Aorta (tissue), 5 donors: Measurements from ENCODE around the gene DHX58. TPM values are rescaled to one million over a fixed set of nuclear protein-coding genes. Genes with fewer than 3 reads are reported as not detected.
"Not testable (repeated sequence)": the region's sequence is repeated elsewhere in the genome, so short reads cannot be mapped to it uniquely, and the experiment has no call there.

ENCODE experiments used
- ATAC-seq: fragments of 200-7000 bp; cut with Tn5 transposase; one replicate; pipeline ENCODE4 v1.9.1; 2022; ENCODE audit warnings: moderate library complexity; ENCODE audit not compliant: low FRiP score
- DNase-seq, 2 donors: peaks; one replicate each; pipeline ENCODE4 v3.0.0-alpha.2; 2020
- H3K27ac ChIP-seq, 2 donors: one replicate each; pipeline ENCODE4 v1.5.1; 2013; ENCODE audit warnings: low read length in 2 of 2, mild to moderate bottlenecking in 2 of 2, moderate library complexity in 2 of 2, control low read depth in 1 of 2, inconsistent platforms in 1 of 2, low read depth in 1 of 2
- H3K27me3 ChIP-seq, 2 donors: one replicate each; pipeline ENCODE4 v1.6.1; 2013; ENCODE audit warnings: control low read depth in 1 of 2, low read length in 1 of 2, mild to moderate bottlenecking in 1 of 2, moderate library complexity in 1 of 2; ENCODE audit not compliant: insufficient read depth in 2 of 2, control insufficient read depth in 1 of 2
- H3K36me3 ChIP-seq, 2 donors: one replicate each; pipeline ENCODE4 v1.6.1; 2013; ENCODE audit warnings: control low read depth in 1 of 2, low read length in 1 of 2, mild to moderate bottlenecking in 1 of 2; ENCODE audit not compliant: insufficient read depth in 2 of 2, control insufficient read depth in 1 of 2
- H3K4me1 ChIP-seq, 2 donors: one replicate each; pipeline ENCODE4 v1.6.1; 2013; ENCODE audit warnings: low read length in 2 of 2, control low read depth in 1 of 2, mild to moderate bottlenecking in 1 of 2, moderate library complexity in 1 of 2; ENCODE audit not compliant: insufficient read depth in 2 of 2, control insufficient read depth in 1 of 2
- H3K4me3 ChIP-seq, 2 donors: one replicate each; pipeline ENCODE4 v1.5.1; 2013; ENCODE audit warnings: low read length in 2 of 2, control low read depth in 1 of 2, mild to moderate bottlenecking in 1 of 2
- H3K9me3 ChIP-seq: one replicate; pipeline ENCODE4 v1.6.1; 2013; ENCODE audit warnings: mild to moderate bottlenecking, low read length; ENCODE audit not compliant: control insufficient read depth
- WGBS, 2 donors: extraction: QIAGEN DNeasy Blood & Tissue Kit; methylation state at CpG; one replicate each; pipeline ENCODE4 v1.1.7; 2013; 5-methylcytosine and 5-hydroxymethylcytosine counted together
- intact Hi-C, 2 donors: fragments of 100-400 bp; cut with DNase I; formaldehyde crosslinking; loops; one replicate each; pipeline versions ENCODE4 v1.14.2 to v1.15.0; 2022
- long read RNA-seq, 2 donors: library from polyadenylated mRNA; unstranded; transcript quantifications; one replicate each; pipeline ENCODE4 v2.0.0, GENCODE V29; 2020 to 2021
- polyA plus RNA-seq, 2 donors: library from polyadenylated mRNA; stranded (reverse); fragments of 200-250 nt; gene quantifications; one replicate each; pipeline ENCODE4 v1.2.3, GENCODE V29; 2013
- total RNA-seq, 2 donors: library from RNA; stranded (reverse); fragmentation: NEBNext Ultra II Directional; extraction: Animal tissue kit (Norgen Biotek cat#: 25700); gene quantifications; one replicate each; pipeline ENCODE4 v1.2.1, GENCODE V29; 2021
- donor health status: healthy with polysubstance abuse.
- donor health status: Bipolar disorder and iron deficiency.
- donor health status: DM: no; HTN: no; CAD: no.
- donor health status: DM: no; HTN: no; CAD: no.
- donor health status: DM: yes; HTN: yes; CAD: no.

DHX58 gene
- 10 to 100 TPM; 11.6 to 24.5 TPM for total RNA-seq
- 10 to 100 TPM in 1 of 2 donors, 1 to 10 TPM in 1; 3.6 to 45.5 TPM for polyA plus RNA-seq
- long read RNA-seq, donor 1, transcript DHX58-201 (14 exons, 2,617 nt) = major isoform, 13 of 35 reads
- long read RNA-seq, donor 1, partial matches to known transcripts = 9 of 35 reads
- long read RNA-seq, donor 1, other reads (novel, unspliced or antisense) = 13 of 35 reads
- long read RNA-seq, donor 2, partial matches to known transcripts = 3 of 8 reads
- long read RNA-seq, donor 2, other reads (novel, unspliced or antisense) = 3 of 8 reads

- WGBS, 2 donors = 3% methylated on average over 10 of the region's 10 CpGs
- intact Hi-C loops = loop anchor here in 1 of 2 donors (5.0 kb wide), 1 partner anchor 145 kb away; the partner anchor contains the start of gene CNP
- H3K36me3 ChIP-seq = no peaks in the 10 kb centered on the region
- ATAC-seq = peak; percentile 90
- no peaks in the 10 kb centered on the region for H3K27me3 ChIP-seq
- peak within 1 kb of the TSS; percentile 44 to 56 for H3K4me3 ChIP-seq
- peak in 1 of 2 donors; percentile 83 for DNase-seq
- no peaks in the 10 kb centered on the region for H3K4me1 ChIP-seq
- H3K27ac ChIP-seq = peak within 1 kb of the TSS; percentile 61 to 87
- no peaks in the 10 kb centered on the region for H3K9me3 ChIP-seq
These were observed at the start of gene DHX58 for GRCh38 chr17:42112552-42113176. DHX58 (minus strand) TSS chr17:42112714; CDS start chr17:42111892, 822 bp downstream.

- ATAC-seq (no peak), DNase-seq (no peak)
- Histone ChIP-seq H3K4me3 (no peak overlapping the region), H3K27me3 (no peaks in the 10 kb centered on the region), H3K36me3 (no peaks in the 10 kb centered on the region), H3K9me3 (no peaks in the 10 kb centered on the region), H3K27ac (no peak overlapping the region), H3K4me1 (no peaks in the 10 kb centered on the region)
- WGBS, 2 donors = 88 to 92% methylated on average over 7 of the region's 7 CpGs
- intact Hi-C loops = no loop called here
These were observed 48.0 kb upstream of the DHX58 start for GRCh38 chr17:42160531-42160910.

- ATAC-seq = no peak
- no peak for DNase-seq
- intact Hi-C loops = no loop called here
These were observed 47.4 kb upstream of the DHX58 start for GRCh38 chr17:42159796-42160530.

GRCh38 chr17:42155614-42156045 is 43.1 kb upstream of the DHX58 start:
- ATAC-seq (no peak), DNase-seq (no peak)
- Histone ChIP-seq H3K27me3 (no peaks in the 10 kb centered on the region), H3K4me3 (no peak overlapping the region), H3K36me3 (no peaks in the 10 kb centered on the region), H3K27ac (no peak overlapping the region), H3K4me1 (no peaks in the 10 kb centered on the region), H3K9me3 (no peaks in the 10 kb centered on the region)
- WGBS, 2 donors = 29 to 33% methylated on average over 17 of the region's 17 CpGs
- intact Hi-C loops = loop anchor here in 1 of 2 donors (2.0 kb wide), 1 partner anchor 189 kb away; the partner anchor contains the start of gene CNP

More at GRCh38 chr17:42159796-42160530, 47.4 kb upstream of the DHX58 start:
- no peaks in the 10 kb centered on the region for H3K4me1 ChIP-seq
- no peaks in the 10 kb centered on the region for H3K27me3 ChIP-seq
- H3K27ac ChIP-seq = no peak overlapping the region
- no peak overlapping the region for H3K4me3 ChIP-seq
- no peaks in the 10 kb centered on the region for H3K36me3 ChIP-seq
- 72 to 73% methylated on average over 14 of the region's 14 CpGs for WGBS, 2 donors
- H3K9me3 ChIP-seq = no peaks in the 10 kb centered on the region

GRCh38 chr17:42153919-42154742 is 41.6 kb upstream of the DHX58 start:
- WGBS, 2 donors = 5 to 6% methylated on average over 15 of the region's 15 CpGs
- H3K9me3 ChIP-seq = no peaks in the 10 kb centered on the region

GRCh38 chr17:42146911-42147607 is 34.5 kb upstream of the DHX58 start:
- intact Hi-C loops = no loop called here
- no peak overlapping the region for H3K27ac ChIP-seq
- no peaks in the 10 kb centered on the region for H3K9me3 ChIP-seq
- H3K27me3 ChIP-seq = no peaks in the 10 kb centered on the region
- 89 to 91% methylated on average over 13 of the region's 13 CpGs for WGBS, 2 donors
- H3K4me3 ChIP-seq = no peak overlapping the region
- peaks cover 0 to 2% of the 10 kb centered on the region in 2 donors for H3K4me1 ChIP-seq
- DNase-seq (no peak), ATAC-seq (no peak)
- no peaks in the 10 kb centered on the region for H3K36me3 ChIP-seq

More at GRCh38 chr17:42153919-42154742, 41.6 kb upstream of the DHX58 start:
- H3K4me1 ChIP-seq = no peaks in the 10 kb centered on the region
- no peak for ATAC-seq
- H3K36me3 ChIP-seq = no peaks in the 10 kb centered on the region
- DNase-seq = no peak
- H3K27ac ChIP-seq = peak overlapping the region in 1 of 2 donors; percentile 6
- intact Hi-C loops = loop anchor here in 1 of 2 donors (2.0 kb wide), 1 partner anchor 187 kb away; the partner anchor contains the start of gene CNP
- H3K4me3 ChIP-seq = peak overlapping the region; percentile 75 to 89
- no peaks in the 10 kb centered on the region for H3K27me3 ChIP-seq

GRCh38 chr17:42143138-42143537 is 30.6 kb upstream of the DHX58 start:
- intact Hi-C loops, H3K4me1 ChIP-seq: not testable (repeated sequence)
- H3K27ac ChIP-seq = peak overlapping the region in 1 of 2 donors; percentile 39

More at GRCh38 chr17:42143138-42143537, 30.6 kb upstream of the DHX58 start:
- not testable (repeated sequence) for H3K27me3 ChIP-seq, H3K4me3 ChIP-seq, DNase-seq, ATAC-seq, H3K36me3 ChIP-seq, H3K9me3 ChIP-seq
- WGBS, 2 donors = 68 to 74% methylated on average over 4 of the region's 4 CpGs
